HFF-Myc (cell line): ENCODE measurements around the gene PPFIA3.
A peak's percentile ranks its signal among the peaks of the same experiment; 100 is the strongest.

Experiments used
- DNase-seq: peaks from one replicate; pipeline ENCODE4 v3.0.0-alpha.2; 2011; ENCODE audit warnings: low read depth; ENCODE audit errors: extremely low read depth
- H3K4me3 ChIP-seq: replicated peaks from 2 replicates; pipeline ENCODE4 v1.5.1; 2011; ENCODE audit warnings: low read depth, mild to moderate bottlenecking, control low read depth, low read length
- TF ChIP-seq, protein P1 (sequence below): IDR thresholded peaks from 2 replicates; pipeline ENCODE4 v1.5.1; 2012; ENCODE audit warnings: mild to moderate bottlenecking, low read depth, low read length, control low read depth; ENCODE audit errors: missing control alignments

PPFIA3 gene

GRCh38 chr19:49155820-49156346 is 36.5 kb downstream of the PPFIA3 start:
- no peak overlapping the region for H3K4me3 ChIP-seq

DNA sequence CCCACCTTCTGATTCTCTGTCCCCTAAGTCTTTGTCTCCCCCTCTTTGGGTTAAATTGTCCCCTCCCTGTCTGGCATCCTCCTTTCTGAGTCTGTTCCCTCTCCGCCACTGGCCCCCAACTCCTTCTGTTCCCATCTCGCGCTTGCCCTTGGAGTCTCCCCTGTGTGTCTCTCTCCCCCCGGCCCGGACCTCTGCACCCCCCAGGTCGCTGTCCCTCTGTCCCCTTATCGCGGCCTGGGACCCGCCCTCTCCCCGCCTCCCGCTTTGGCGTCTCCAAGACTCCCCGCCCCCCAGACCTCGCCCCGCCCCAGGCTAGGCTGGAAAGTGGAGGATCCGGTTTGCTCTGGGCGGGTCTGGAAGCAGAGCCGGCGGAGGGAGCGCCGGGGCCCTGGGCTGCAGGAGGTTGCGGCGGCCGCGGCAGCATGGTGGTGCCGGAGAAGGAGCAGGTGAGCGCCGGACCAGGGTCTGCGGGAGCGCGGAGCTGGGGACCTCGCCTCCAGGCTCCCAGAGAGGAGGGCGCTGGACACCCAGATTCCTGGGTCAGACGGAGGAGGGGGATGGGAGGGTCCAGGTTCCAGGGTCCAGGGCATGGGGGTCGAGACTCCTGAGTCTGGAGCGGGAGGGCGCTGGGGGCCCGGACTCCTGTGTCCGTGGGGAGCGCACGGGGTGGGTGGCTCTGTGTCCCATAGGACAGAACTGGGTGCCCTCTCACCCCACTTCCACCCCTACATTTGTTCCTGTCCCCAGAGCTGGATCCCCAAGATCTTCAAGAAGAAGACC is 38.3 kb downstream of the PPFIA3 start, which contains the start of gene TRPM4:
TSS of gene TRPM4 (plus strand) at position 348 of the 780 bp plus-strand sequence. CDS start at position 423, 75 bp downstream.
- TF ChIP-seq, protein P1, sequence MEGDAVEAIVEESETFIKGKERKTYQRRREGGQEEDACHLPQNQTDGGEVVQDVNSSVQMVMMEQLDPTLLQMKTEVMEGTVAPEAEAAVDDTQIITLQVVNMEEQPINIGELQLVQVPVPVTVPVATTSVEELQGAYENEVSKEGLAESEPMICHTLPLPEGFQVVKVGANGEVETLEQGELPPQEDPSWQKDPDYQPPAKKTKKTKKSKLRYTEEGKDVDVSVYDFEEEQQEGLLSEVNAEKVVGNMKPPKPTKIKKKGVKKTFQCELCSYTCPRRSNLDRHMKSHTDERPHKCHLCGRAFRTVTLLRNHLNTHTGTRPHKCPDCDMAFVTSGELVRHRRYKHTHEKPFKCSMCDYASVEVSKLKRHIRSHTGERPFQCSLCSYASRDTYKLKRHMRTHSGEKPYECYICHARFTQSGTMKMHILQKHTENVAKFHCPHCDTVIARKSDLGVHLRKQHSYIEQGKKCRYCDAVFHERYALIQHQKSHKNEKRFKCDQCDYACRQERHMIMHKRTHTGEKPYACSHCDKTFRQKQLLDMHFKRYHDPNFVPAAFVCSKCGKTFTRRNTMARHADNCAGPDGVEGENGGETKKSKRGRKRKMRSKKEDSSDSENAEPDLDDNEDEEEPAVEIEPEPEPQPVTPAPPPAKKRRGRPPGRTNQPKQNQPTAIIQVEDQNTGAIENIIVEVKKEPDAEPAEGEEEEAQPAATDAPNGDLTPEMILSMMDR, result no peak
- DNase-seq, result no peak
- H3K4me3 ChIP-seq, result peak within 1 kb of the TSS; percentile 69

More at GRCh38 chr19:49155820-49156346, 36.5 kb downstream of the PPFIA3 start:
- no peak for DNase-seq
- TF ChIP-seq, protein P1, result no peak

DNA sequence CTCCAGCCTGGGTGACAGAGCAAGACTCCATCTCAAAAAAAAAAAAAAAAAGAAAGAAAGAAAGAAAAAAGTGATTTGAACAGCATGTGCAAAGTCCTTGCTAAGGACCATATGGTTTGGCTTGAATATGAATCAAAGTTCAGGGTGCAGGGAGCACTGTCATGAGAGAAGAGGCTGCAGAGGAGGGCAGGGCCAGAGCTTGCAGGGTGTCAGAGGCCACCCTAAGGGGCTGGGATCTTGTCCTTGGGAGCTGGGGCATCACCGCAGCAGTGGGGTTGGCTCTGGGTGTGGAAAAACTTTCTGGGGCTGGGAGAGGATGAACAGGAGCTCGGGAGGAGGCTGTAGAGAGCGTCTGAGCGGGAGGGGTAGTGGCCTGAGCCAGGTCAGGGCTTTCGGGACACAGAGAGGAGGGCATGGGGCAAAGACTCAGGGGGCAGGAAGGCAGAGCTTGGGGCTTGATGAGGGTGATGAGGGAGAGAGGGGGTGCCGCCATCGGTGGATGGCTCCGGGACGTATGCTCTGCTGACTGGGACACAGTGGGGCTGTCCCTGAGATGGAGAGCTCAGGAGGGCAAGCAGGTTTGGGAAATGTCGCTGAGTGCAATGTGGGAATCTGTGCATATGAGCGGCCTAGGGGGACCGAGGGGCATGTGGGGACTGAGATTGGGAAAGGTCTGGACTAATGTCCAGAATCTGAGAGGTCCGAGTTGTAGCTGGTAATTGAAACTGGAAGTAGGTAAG is 41.3 kb downstream of the PPFIA3 start:
- TF ChIP-seq, protein P1, result no peak
- no peak for DNase-seq
- no peak overlapping the region for H3K4me3 ChIP-seq

DNA sequence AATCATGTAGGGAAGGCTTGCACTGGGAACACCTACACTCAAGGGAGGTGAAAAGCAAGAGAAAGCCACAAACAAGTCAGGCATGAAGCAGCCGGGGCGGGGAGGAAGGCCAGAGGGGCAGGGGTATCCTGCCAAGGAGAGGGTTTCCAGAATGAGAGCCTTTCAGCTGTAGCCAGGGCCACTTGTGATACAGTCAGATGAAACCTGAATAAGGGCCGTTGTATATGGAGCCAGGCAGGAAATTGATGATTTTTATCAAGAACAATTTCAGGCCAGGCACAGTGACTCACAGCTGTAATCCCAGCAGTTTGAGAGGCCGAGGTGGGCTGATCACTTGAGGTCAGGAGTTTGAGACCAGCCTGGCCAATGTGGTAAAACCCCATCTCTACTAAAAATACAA is 42.6 kb downstream of the PPFIA3 start:
- TF ChIP-seq, protein P1, result no peak

DNA sequence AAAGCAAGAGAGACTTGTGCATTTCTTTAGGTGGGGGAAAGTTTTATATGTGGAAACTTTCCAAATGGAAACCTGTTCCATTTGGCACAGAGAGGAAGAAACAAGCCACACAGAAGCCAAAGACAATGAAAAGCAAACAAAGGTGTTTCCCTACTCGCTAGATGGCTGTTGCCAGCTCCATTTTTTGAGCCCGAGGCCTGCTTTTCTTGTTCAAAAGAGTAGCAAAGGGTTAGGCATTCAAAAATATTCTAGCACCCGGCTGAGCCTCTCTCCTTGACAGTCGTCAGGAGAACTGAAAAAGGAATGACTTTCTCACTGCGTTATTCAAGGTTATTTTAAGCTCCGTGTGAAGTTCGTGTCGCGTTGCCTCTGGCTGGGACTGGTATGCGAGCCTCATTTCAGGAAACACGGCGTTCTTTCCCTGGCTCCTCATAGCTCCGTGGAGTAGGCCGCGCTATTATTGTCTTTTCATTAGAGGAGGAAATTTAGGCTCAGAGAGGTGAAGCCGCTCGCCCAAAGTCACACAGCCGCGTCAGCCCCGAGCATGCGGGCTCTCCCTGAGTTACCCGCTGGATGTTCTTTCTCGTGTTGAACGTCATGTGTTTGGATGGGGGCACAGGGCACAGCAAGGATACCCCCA is 45.9 kb downstream of the PPFIA3 start:
- TF ChIP-seq, protein P1, result no peak
- DNase-seq, result no peak
- no peak overlapping the region for H3K4me3 ChIP-seq

More for the DNA sequence above, 42.6 kb downstream of the PPFIA3 start:
- H3K4me3 ChIP-seq, result no peak overlapping the region
- no peak for DNase-seq

GRCh38 chr19:49165865-49166301 is 46.5 kb downstream of the PPFIA3 start:
- TF ChIP-seq, protein P1, result no peak
- DNase-seq, result no peak
- H3K4me3 ChIP-seq, result no peak overlapping the region
